Measurements from ENCODE around the gene MMP10.

Gene MMP10

GRCh38 chr11:102800767-102801166, 20.3 kb upstream of the MMP10 start:
- Histone ChIP-seq H3K27me3 (ENCODE audit: insufficient read depth, low read length) (no peaks in the 10 kb centered on the region), H3K4me3 (ENCODE audit: low read depth, low read length) (no peak overlapping the region), H2AFZ (ENCODE audit: low read length, unreplicated experiment) (no peak overlapping the region), H3K27ac (ENCODE audit: low read depth, low read length) (peak overlapping the region; percentile 71; the same call in 1 of the 2 replicates), H3K36me3 (ENCODE audit: insufficient read depth, low read length) (no peaks in the 10 kb centered on the region), H3K79me2 (ENCODE audit: control insufficient read depth, insufficient read depth, low read length, unreplicated experiment) (no peaks in the 10 kb centered on the region), H3K4me1 (ENCODE audit: control insufficient read depth, insufficient read depth, low read length, unreplicated experiment) (peaks cover 24% of the 10 kb centered on the region)

- Histone ChIP-seq H3K4me3 (ENCODE audit: low read depth, low read length) (no peak overlapping the region), H3K36me3 (ENCODE audit: insufficient read depth, low read length) (no peaks in the 10 kb centered on the region), H3K79me2 (ENCODE audit: control insufficient read depth, insufficient read depth, low read length, unreplicated experiment) (no peaks in the 10 kb centered on the region), H2AFZ (ENCODE audit: low read length, unreplicated experiment) (no peak overlapping the region), H3K27ac (ENCODE audit: low read depth, low read length) (peak overlapping the region; percentile 71), H3K27me3 (ENCODE audit: insufficient read depth, low read length) (no peaks in the 10 kb centered on the region), H3K4me1 (ENCODE audit: control insufficient read depth, insufficient read depth, low read length, unreplicated experiment) (peaks cover 24% of the 10 kb centered on the region)
These were observed 19.4 kb upstream of the MMP10 start for GRCh38 chr11:102799681-102800340.

GRCh38 chr11:102798012-102798746, 17.8 kb upstream of the MMP10 start, which contains the start of gene MMP1:
Gene MMP1, minus strand, starts transcription at chr11:102798160. Its CDS starts 68 bp downstream, at chr11:102798092.
- H3K27ac ChIP-seq (ENCODE audit: low read depth, low read length): peak within 1 kb of the TSS; percentile 71; the same call in 1 of the 2 replicates
- H3K79me2 ChIP-seq (ENCODE audit: control insufficient read depth, insufficient read depth, low read length, unreplicated experiment): no peaks in the 10 kb centered on the region
- no peak within 1 kb of the TSS for H3K4me3 ChIP-seq (ENCODE audit: low read depth, low read length)
- no peak within 1 kb of the TSS for H2AFZ ChIP-seq (ENCODE audit: low read length, unreplicated experiment)
- peaks cover 24% of the 10 kb centered on the region for H3K4me1 ChIP-seq (ENCODE audit: control insufficient read depth, insufficient read depth, low read length, unreplicated experiment)
- no peaks in the 10 kb centered on the region for H3K36me3 ChIP-seq (ENCODE audit: insufficient read depth, low read length)
- no peaks in the 10 kb centered on the region for H3K27me3 ChIP-seq (ENCODE audit: insufficient read depth, low read length)

- Histone ChIP-seq H3K36me3 (ENCODE audit: insufficient read depth, low read length) (no peaks in the 10 kb centered on the region), H3K4me3 (ENCODE audit: low read depth, low read length) (no peak overlapping the region), H3K27ac (ENCODE audit: low read depth, low read length) (no peak overlapping the region), H3K4me1 (ENCODE audit: control insufficient read depth, insufficient read depth, low read length, unreplicated experiment) (peaks cover 13% of the 10 kb centered on the region), H3K79me2 (ENCODE audit: control insufficient read depth, insufficient read depth, low read length, unreplicated experiment) (no peaks in the 10 kb centered on the region), H3K27me3 (ENCODE audit: insufficient read depth, low read length) (no peaks in the 10 kb centered on the region), H2AFZ (ENCODE audit: low read length, unreplicated experiment) (no peak overlapping the region)
These were observed 14.0 kb upstream of the MMP10 start for GRCh38 chr11:102794382-102794781.

GRCh38 chr11:102793677-102794290, 13.4 kb upstream of the MMP10 start:
- no peaks in the 10 kb centered on the region for H3K79me2 ChIP-seq (ENCODE audit: control insufficient read depth, insufficient read depth, low read length, unreplicated experiment)
- no peaks in the 10 kb centered on the region for H3K36me3 ChIP-seq (ENCODE audit: insufficient read depth, low read length)
- H3K4me1 ChIP-seq (ENCODE audit: control insufficient read depth, insufficient read depth, low read length, unreplicated experiment): peaks cover 10% of the 10 kb centered on the region
- H3K27me3 ChIP-seq (ENCODE audit: insufficient read depth, low read length): no peaks in the 10 kb centered on the region
- H2AFZ ChIP-seq (ENCODE audit: low read length, unreplicated experiment): no peak overlapping the region
- H3K4me3 ChIP-seq (ENCODE audit: low read depth, low read length): no peak overlapping the region
- no peak overlapping the region for H3K27ac ChIP-seq (ENCODE audit: low read depth, low read length)

- H3K27me3 ChIP-seq (ENCODE audit: insufficient read depth, low read length): no peaks in the 10 kb centered on the region
- no peak overlapping the region for H3K27ac ChIP-seq (ENCODE audit: low read depth, low read length)
- no peak overlapping the region for H2AFZ ChIP-seq (ENCODE audit: low read length, unreplicated experiment)
- H3K4me3 ChIP-seq (ENCODE audit: low read depth, low read length): no peak overlapping the region
- no peaks in the 10 kb centered on the region for H3K79me2 ChIP-seq (ENCODE audit: control insufficient read depth, insufficient read depth, low read length, unreplicated experiment)
- H3K36me3 ChIP-seq (ENCODE audit: insufficient read depth, low read length): no peaks in the 10 kb centered on the region
- peaks cover under 1% of the 10 kb centered on the region for H3K4me1 ChIP-seq (ENCODE audit: control insufficient read depth, insufficient read depth, low read length, unreplicated experiment)
These were observed 12.2 kb upstream of the MMP10 start for GRCh38 chr11:102792604-102793003.

- H3K27ac ChIP-seq (ENCODE audit: low read depth, low read length): no peak overlapping the region
- no peaks in the 10 kb centered on the region for H3K4me1 ChIP-seq (ENCODE audit: control insufficient read depth, insufficient read depth, low read length, unreplicated experiment)
- no peaks in the 10 kb centered on the region for H3K36me3 ChIP-seq (ENCODE audit: insufficient read depth, low read length)
- no peak overlapping the region for H2AFZ ChIP-seq (ENCODE audit: low read length, unreplicated experiment)
- no peaks in the 10 kb centered on the region for H3K27me3 ChIP-seq (ENCODE audit: insufficient read depth, low read length)
- no peaks in the 10 kb centered on the region for H3K79me2 ChIP-seq (ENCODE audit: control insufficient read depth, insufficient read depth, low read length, unreplicated experiment)
- no peak overlapping the region for H3K4me3 ChIP-seq (ENCODE audit: low read depth, low read length)
These were observed 11.0 kb upstream of the MMP10 start for GRCh38 chr11:102791271-102792036.

- Histone ChIP-seq H3K4me1 (ENCODE audit: control insufficient read depth, insufficient read depth, low read length, unreplicated experiment) (no peaks in the 10 kb centered on the region), H3K4me3 (ENCODE audit: low read depth, low read length) (no peak overlapping the region), H3K27ac (ENCODE audit: low read depth, low read length) (no peak overlapping the region), H3K27me3 (ENCODE audit: insufficient read depth, low read length) (no peaks in the 10 kb centered on the region), H3K79me2 (ENCODE audit: control insufficient read depth, insufficient read depth, low read length, unreplicated experiment) (no peaks in the 10 kb centered on the region), H2AFZ (ENCODE audit: low read length, unreplicated experiment) (no peak overlapping the region), H3K36me3 (ENCODE audit: insufficient read depth, low read length) (no peaks in the 10 kb centered on the region)
These were observed 8.0 kb upstream of the MMP10 start for GRCh38 chr11:102788334-102788995.

GRCh38 chr11:102784380-102784779, 4.0 kb upstream of the MMP10 start:
- H2AFZ ChIP-seq (ENCODE audit: low read length, unreplicated experiment): no peak overlapping the region
- no peak overlapping the region for H3K4me3 ChIP-seq (ENCODE audit: low read depth, low read length)
- H3K36me3 ChIP-seq (ENCODE audit: insufficient read depth, low read length): no peaks in the 10 kb centered on the region
- no peak overlapping the region for H3K27ac ChIP-seq (ENCODE audit: low read depth, low read length)
- no peaks in the 10 kb centered on the region; the same call in 1 of the 2 replicates for H3K27me3 ChIP-seq (ENCODE audit: insufficient read depth, low read length)
- H3K4me1 ChIP-seq (ENCODE audit: control insufficient read depth, insufficient read depth, low read length, unreplicated experiment): peaks cover 6% of the 10 kb centered on the region
- no peaks in the 10 kb centered on the region for H3K79me2 ChIP-seq (ENCODE audit: control insufficient read depth, insufficient read depth, low read length, unreplicated experiment)

- H3K27me3 ChIP-seq (ENCODE audit: insufficient read depth, low read length): peaks cover under 1% of the 10 kb centered on the region; the same call in 1 of the 2 replicates
- no peak overlapping the region for H3K27ac ChIP-seq (ENCODE audit: low read depth, low read length)
- peaks cover 6% of the 10 kb centered on the region for H3K4me1 ChIP-seq (ENCODE audit: control insufficient read depth, insufficient read depth, low read length, unreplicated experiment)
- H2AFZ ChIP-seq (ENCODE audit: low read length, unreplicated experiment): no peak overlapping the region
- H3K79me2 ChIP-seq (ENCODE audit: control insufficient read depth, insufficient read depth, low read length, unreplicated experiment): no peaks in the 10 kb centered on the region
- no peaks in the 10 kb centered on the region for H3K36me3 ChIP-seq (ENCODE audit: insufficient read depth, low read length)
- no peak overlapping the region for H3K4me3 ChIP-seq (ENCODE audit: low read depth, low read length)
These were observed 3.3 kb upstream of the MMP10 start for GRCh38 chr11:102783720-102784119.
